HUES48 (cell line): ENCODE measurements around the gene RAC3.
A peak's percentile ranks its signal among the peaks of the same experiment; 100 is the strongest.

Experiments
- H3K27ac ChIP-seq: one replicate; pipeline ENCODE4 v1.7.0; 2013; ENCODE audit warnings: low read depth, low read length, inconsistent platforms
- H3K27me3 ChIP-seq: 2 replicates; pipeline ENCODE4 v1.6.1; 2013; ENCODE audit warnings: mild to moderate bottlenecking, low read length; ENCODE audit not compliant: control insufficient read depth, insufficient read depth
- H3K36me3 ChIP-seq: 2 replicates; pipeline ENCODE4 v1.6.1; 2013; ENCODE audit warnings: low read length; ENCODE audit not compliant: control insufficient read depth, insufficient read depth
- H3K4me1 ChIP-seq: 2 replicates; pipeline ENCODE4 v1.6.1; 2013; ENCODE audit warnings: mild to moderate bottlenecking, low read length; ENCODE audit not compliant: control insufficient read depth, insufficient read depth
- H3K4me3 ChIP-seq: 2 replicates; pipeline ENCODE4 v1.5.1; 2013; ENCODE audit warnings: mild to moderate bottlenecking, low read depth, low read length
- H3K9ac ChIP-seq: 2 replicates; pipeline ENCODE4 v1.6.1; 2013; ENCODE audit warnings: mild to moderate bottlenecking, low read depth, low read length, moderate library complexity
- H3K9me3 ChIP-seq: 2 replicates; pipeline ENCODE4 v1.6.1; 2013; ENCODE audit warnings: low read length; ENCODE audit not compliant: control insufficient read depth, insufficient read depth

The RAC3 gene

GRCh38 chr17:82021900-82022309, 9.6 kb upstream of the RAC3 start:
- no peaks in the 10 kb centered on the region for H3K27me3 ChIP-seq
- H3K4me1 ChIP-seq: 0 out of 2 replicates have a peak, but pooled peaks cover 5% of the 10 kb centered on the region
- peaks cover 13% of the 10 kb centered on the region for H3K36me3 ChIP-seq
- H3K9me3 ChIP-seq: no peaks in the 10 kb centered on the region
- H3K27ac ChIP-seq: no peak overlapping the region
- H3K9ac ChIP-seq: peak overlapping the region; percentile 85
- peak overlapping the region; percentile 95 for H3K4me3 ChIP-seq

GRCh38 chr17:82022310-82022980, 9.0 kb upstream of the RAC3 start, which contains the start of gene CENPX:
Gene CENPX (minus strand): TSS chr17:82022878. CDS start chr17:82022861, 17 bp downstream.
- peak within 1 kb of the TSS; percentile 35 for H3K27ac ChIP-seq
- H3K9me3 ChIP-seq: no peaks in the 10 kb centered on the region
- H3K27me3 ChIP-seq: no peaks in the 10 kb centered on the region
- H3K4me1 ChIP-seq: 0 out of 2 replicates have a peak, but pooled peaks cover 5% of the 10 kb centered on the region
- H3K4me3 ChIP-seq: peak within 1 kb of the TSS; percentile 95
- H3K9ac ChIP-seq: peak within 1 kb of the TSS; percentile 85
- H3K36me3 ChIP-seq: peaks cover 18% of the 10 kb centered on the region

GRCh38 chr17:82022981-82023446, 8.5 kb upstream of the RAC3 start, which contains the start of gene LRRC45:
Gene LRRC45 (plus strand): TSS chr17:82023305. CDS start chr17:82023644, 339 bp downstream.
- Histone ChIP-seq H3K9me3 (no peaks in the 10 kb centered on the region), H3K27me3 (no peaks in the 10 kb centered on the region), H3K9ac (peak within 1 kb of the TSS; percentile 85), H3K4me3 (peak within 1 kb of the TSS; percentile 95), H3K4me1 (0 out of 2 replicates have a peak, but pooled peaks cover 5% of the 10 kb centered on the region), H3K27ac (peak within 1 kb of the TSS; percentile 35), H3K36me3 (peaks cover 24% of the 10 kb centered on the region)

- Histone ChIP-seq H3K27me3 (no peaks in the 10 kb centered on the region), H3K9ac (peak overlapping the region; percentile 72), H3K4me1 (0 out of 2 replicates have a peak, but pooled peaks cover 5% of the 10 kb centered on the region), H3K27ac (no peak overlapping the region), H3K9me3 (no peaks in the 10 kb centered on the region), H3K4me3 (peak overlapping the region; percentile 74), H3K36me3 (peaks cover 25% of the 10 kb centered on the region)
Observed at GRCh38 chr17:82023447-82024241, 7.8 kb upstream of the RAC3 start.

GRCh38 chr17:82024859-82025258, 6.6 kb upstream of the RAC3 start:
- Histone ChIP-seq H3K9me3 (no peaks in the 10 kb centered on the region), H3K4me1 (0 out of 2 replicates have a peak, but pooled peaks cover 5% of the 10 kb centered on the region), H3K4me3 (no peak overlapping the region), H3K27me3 (no peaks in the 10 kb centered on the region), H3K27ac (no peak overlapping the region), H3K36me3 (peaks cover 29% of the 10 kb centered on the region), H3K9ac (no peak overlapping the region)

- no peaks in the 10 kb centered on the region for H3K27me3 ChIP-seq
- 0 out of 2 replicates have a peak, but pooled peaks cover 5% of the 10 kb centered on the region for H3K4me1 ChIP-seq
- no peak overlapping the region for H3K27ac ChIP-seq
- H3K9ac ChIP-seq: no peak overlapping the region
- no peaks in the 10 kb centered on the region for H3K9me3 ChIP-seq
- peaks cover 29% of the 10 kb centered on the region for H3K36me3 ChIP-seq
- no peak overlapping the region for H3K4me3 ChIP-seq
Observed at GRCh38 chr17:82025401-82026107, 5.9 kb upstream of the RAC3 start.

GRCh38 chr17:82028246-82028645, 3.2 kb upstream of the RAC3 start:
- H3K4me3 ChIP-seq: no peak overlapping the region
- H3K9ac ChIP-seq: no peak overlapping the region
- peaks cover 7% of the 10 kb centered on the region; the same call in 1 of the 2 replicates for H3K4me1 ChIP-seq
- H3K27me3 ChIP-seq: no peaks in the 10 kb centered on the region
- no peak overlapping the region for H3K27ac ChIP-seq
- H3K36me3 ChIP-seq: peaks cover 29% of the 10 kb centered on the region
- no peaks in the 10 kb centered on the region for H3K9me3 ChIP-seq

- Histone ChIP-seq H3K36me3 (peaks cover 29% of the 10 kb centered on the region), H3K27me3 (no peaks in the 10 kb centered on the region), H3K27ac (no peak overlapping the region), H3K9ac (no peak overlapping the region), H3K4me1 (peaks cover 7% of the 10 kb centered on the region; the same call in 1 of the 2 replicates), H3K4me3 (no peak overlapping the region), H3K9me3 (no peaks in the 10 kb centered on the region)
Observed at GRCh38 chr17:82028966-82029365, 2.5 kb upstream of the RAC3 start.

- no peaks in the 10 kb centered on the region for H3K9me3 ChIP-seq
- H3K4me1 ChIP-seq: peaks cover 7% of the 10 kb centered on the region; the same call in 1 of the 2 replicates
- no peak overlapping the region for H3K4me3 ChIP-seq
- no peak overlapping the region for H3K27ac ChIP-seq
- H3K9ac ChIP-seq: no peak overlapping the region
- H3K27me3 ChIP-seq: no peaks in the 10 kb centered on the region
- H3K36me3 ChIP-seq: peaks cover 29% of the 10 kb centered on the region
Observed at GRCh38 chr17:82029391-82029790, 2.1 kb upstream of the RAC3 start.

- Histone ChIP-seq H3K27ac (no peak overlapping the region), H3K27me3 (no peaks in the 10 kb centered on the region), H3K9me3 (no peaks in the 10 kb centered on the region), H3K4me3 (peak overlapping the region; percentile 66; the same call in 1 of the 2 replicates), H3K9ac (no peak overlapping the region), H3K36me3 (peaks cover 29% of the 10 kb centered on the region), H3K4me1 (peaks cover 7% of the 10 kb centered on the region; the same call in 1 of the 2 replicates)
Observed at GRCh38 chr17:82029990-82030469, 1.4 kb upstream of the RAC3 start.
